Smooth muscle cell (in vitro differentiated cells): ENCODE measurements around the gene MT1HL1. TPM values are rescaled to one million over a fixed set of nuclear protein-coding genes. Genes with fewer than 3 reads are reported as not detected.

Experiments used
- DNase-seq: peaks from one replicate; lab custom pipeline; 2025; ENCODE audit not compliant: unreplicated experiment; lab: John Stamatoyannopoulos, UW
- H2AFZ ChIP-seq: fragments of 200-600 bp; sonication (generic); 2 replicates; pipeline ENCODE4 v1.6.0; 2016; ENCODE audit warnings: antibody characterized with exemption, low read depth, mild to moderate bottlenecking
- H3F3A ChIP-seq: fragments of 200-600 bp; sonication (generic); 2 replicates; pipeline ENCODE4 v1.6.0; 2017; ENCODE audit warnings: antibody characterized with exemption, low read depth
- H3K27ac ChIP-seq: fragments of 200-600 bp; sonication (generic); 2 replicates; pipeline ENCODE4 v1.5.1; 2016; ENCODE audit warnings: low read depth, mild to moderate bottlenecking
- H3K27me3 ChIP-seq: fragments of 200-600 bp; sonication (generic); 2 replicates; pipeline ENCODE4 v1.6.1; 2016; ENCODE audit warnings: low read depth, mild to moderate bottlenecking
- H3K36me3 ChIP-seq: fragments of 200-600 bp; sonication (generic); 2 replicates; pipeline ENCODE4 v1.5.1; 2016; ENCODE audit warnings: low read depth
- H3K4me1 ChIP-seq: fragments of 200-600 bp; sonication (generic); 2 replicates; pipeline ENCODE4 v1.5.1; 2016; ENCODE audit warnings: low read depth
- H3K4me2 ChIP-seq: fragments of 200-600 bp; sonication (generic); 2 replicates; pipeline ENCODE4 v1.6.0; 2016; ENCODE audit warnings: mild to moderate bottlenecking
- H3K4me3 ChIP-seq: fragments of 200-600 bp; sonication (generic); 2 replicates; pipeline ENCODE4 v1.5.1; 2016; ENCODE audit warnings: mild to moderate bottlenecking
- H3K79me2 ChIP-seq: fragments of 200-600 bp; sonication (generic); 2 replicates; pipeline ENCODE4 v1.6.0; 2016; ENCODE audit warnings: low read depth, mild to moderate bottlenecking
- H3K9ac ChIP-seq: fragments of 200-600 bp; sonication (generic); 2 replicates; pipeline ENCODE4 v1.6.0; 2016; ENCODE audit warnings: low read depth
- H3K9me3 ChIP-seq: fragments of 200-600 bp; sonication (generic); replicated peaks from 2 replicates; pipeline ENCODE4 v1.5.1; 2016; ENCODE audit warnings: low read depth
- H4K20me1 ChIP-seq: fragments of 200-600 bp; sonication (generic); 2 replicates; pipeline ENCODE4 v1.6.0; 2016; ENCODE audit warnings: low read depth
- CTCF ChIP-seq: fragments of 200-600 bp; sonication (generic); IDR thresholded peaks from 2 replicates; pipeline ENCODE4 v1.5.1; 2017; ENCODE audit warnings: borderline replicate concordance, mild to moderate bottlenecking, antibody characterized with exemption; ENCODE audit not compliant: insufficient read depth, poor library complexity, severe bottlenecking
- WGBS: methylation state at CpG from one replicate; pipeline ENCODE4 v1.1.7; 2016; ENCODE audit warnings: low lambda C conversion rate; 5-methylcytosine and 5-hydroxymethylcytosine counted together
- polyA plus RNA-seq: library from polyadenylated mRNA; unstranded; fragments of >200 nt; fragmentation: Nextera tagmentation; extraction: Ambion mirVana; gene quantifications from 2 replicates; pipeline ENCODE4 v1.2.1, GENCODE V29; 2016
- total RNA-seq: library from RNA; depleted of rRNA; stranded (reverse); fragments of >200 nt; gene quantifications from 2 replicates; pipeline ENCODE4 v1.2.3, GENCODE V29; 2014

MT1HL1 gene
- total and polyA plus RNA-seq, 2 experiments from 2014 or later: not detected

- no peaks in the 10 kb centered on the region for H3K79me2 ChIP-seq
- WGBS: 88% methylated on average over 14 of the region's 14 CpGs
- no peaks in the 10 kb centered on the region for H3K27me3 ChIP-seq
- H3K36me3 ChIP-seq: no peaks in the 10 kb centered on the region
- TF ChIP-seq CTCF: no peak
- no peaks in the 10 kb centered on the region for H3F3A ChIP-seq
- H3K4me2 ChIP-seq: no peak overlapping the region
- no peak overlapping the region for H3K9ac ChIP-seq
- H3K4me3 ChIP-seq: no peak overlapping the region
- H3K9me3 ChIP-seq: no peaks in the 10 kb centered on the region
- no peaks in the 10 kb centered on the region for H4K20me1 ChIP-seq
- no peak overlapping the region for H2AFZ ChIP-seq
- no peaks in the 10 kb centered on the region for H3K4me1 ChIP-seq
- no peak for DNase-seq
- H3K27ac ChIP-seq: no peak overlapping the region
Measured at GRCh38 chr1:237007147-237007881, 3.1 kb upstream of the MT1HL1 start.

GRCh38 chr1:237005674-237006073 is 1.4 kb upstream of the MT1HL1 start:
- no peak for TF ChIP-seq CTCF
- no peaks in the 10 kb centered on the region for H3K27me3 ChIP-seq

GRCh38 chr1:237003516-237003915 is 725 bp downstream of the MT1HL1 start:
- H3K9ac ChIP-seq: no peak overlapping the region
- H3K79me2 ChIP-seq: no peaks in the 10 kb centered on the region
- no peak overlapping the region for H3K4me2 ChIP-seq
- no peak for DNase-seq
- WGBS: 87% methylated on average over 8 of the region's 8 CpGs
- H4K20me1 ChIP-seq: no peaks in the 10 kb centered on the region
- no peak overlapping the region for H3K4me3 ChIP-seq
- no peaks in the 10 kb centered on the region for H3K9me3 ChIP-seq
- H3K36me3 ChIP-seq: no peaks in the 10 kb centered on the region
- H3K27me3 ChIP-seq: no peaks in the 10 kb centered on the region
- H3K4me1 ChIP-seq: no peaks in the 10 kb centered on the region
- TF ChIP-seq CTCF: no peak
- no peak overlapping the region for H2AFZ ChIP-seq
- no peak overlapping the region for H3K27ac ChIP-seq
- no peaks in the 10 kb centered on the region for H3F3A ChIP-seq

More at GRCh38 chr1:237005674-237006073, 1.4 kb upstream of the MT1HL1 start:
- H3K36me3 ChIP-seq: no peaks in the 10 kb centered on the region
- no peak overlapping the region for H2AFZ ChIP-seq
- H3K9me3 ChIP-seq: no peaks in the 10 kb centered on the region
- 89% methylated on average over 4 of the region's 4 CpGs for WGBS
- H3F3A ChIP-seq: no peaks in the 10 kb centered on the region
- H4K20me1 ChIP-seq: no peaks in the 10 kb centered on the region
- no peak overlapping the region for H3K27ac ChIP-seq
- H3K9ac ChIP-seq: no peak overlapping the region
- no peak for DNase-seq
- no peaks in the 10 kb centered on the region for H3K79me2 ChIP-seq
- H3K4me1 ChIP-seq: no peaks in the 10 kb centered on the region
- no peak overlapping the region for H3K4me2 ChIP-seq
- H3K4me3 ChIP-seq: no peak overlapping the region

- Histone ChIP-seq H3K4me1 (no peaks in the 10 kb centered on the region), H3F3A (no peaks in the 10 kb centered on the region), H3K9me3 (no peaks in the 10 kb centered on the region), H3K27ac (no peak overlapping the region), H2AFZ (no peak overlapping the region), H3K36me3 (no peaks in the 10 kb centered on the region), H3K79me2 (no peaks in the 10 kb centered on the region), H3K9ac (no peak overlapping the region), H3K27me3 (no peaks in the 10 kb centered on the region), H4K20me1 (no peaks in the 10 kb centered on the region), H3K4me3 (no peak overlapping the region), H3K4me2 (no peak overlapping the region)
- 94% methylated on average over 4 of the region's 4 CpGs for WGBS
- no peak for TF ChIP-seq CTCF
- DNase-seq: no peak
Measured at GRCh38 chr1:237000191-237000590, 4.0 kb downstream of the MT1HL1 start.
